K562 (cell line): ENCODE data around the gene CD3D. TPM values are rescaled to one million over a fixed set of nuclear protein-coding genes. Genes with fewer than 3 reads are reported as not detected.

ENCODE experiments used
- ATF3 ChIP-seq, 2 experiments: fragments of 450-650 bp in 1 of 2; sonication (generic) in 1 of 2; formaldehyde crosslinking in 1 of 2; IDR thresholded peaks in 1 of 2; conservative IDR thresholded peaks in 1 of 2; 2 replicates each; pipeline versions ENCODE4 v1.6.1 to v1.8.1; 2016 to 2023; ENCODE audit warnings: mild to moderate bottlenecking in 2 of 2, moderate library complexity in 2 of 2, inconsistent platforms in 1 of 2, missing genetic modification reagents in 1 of 2
- CEBPB ChIP-seq: fragments of 450-650 bp; IDR thresholded peaks from 2 replicates; pipeline ENCODE4 v1.6.1; 2016; ENCODE audit warnings: missing genetic modification characterization, missing compliant biosample characterization
- CHD4 ChIP-seq: fragments of 200-600 bp; sonication (generic); IDR thresholded peaks from 3 replicates; pipeline ENCODE4 v1.6.1; 2012; ENCODE audit warnings: low read depth, mild to moderate bottlenecking, mixed read lengths, low read length, inconsistent platforms; ENCODE audit not compliant: insufficient read depth, insufficient replicate concordance, poor library complexity, severe bottlenecking
- IRF9 ChIP-seq: fragments of 450-650 bp; IDR thresholded peaks from 2 replicates; pipeline ENCODE4 v1.6.1; 2016; ENCODE audit warnings: missing biosample characterization, missing genetic modification characterization
- MGA ChIP-seq: fragments of 450-650 bp; IDR thresholded peaks from 2 replicates; pipeline ENCODE4 v1.6.1; 2016; ENCODE audit warnings: mild to moderate bottlenecking, moderate library complexity
- polyA plus RNA-seq, 8 experiments: library from polyadenylated mRNA; depleted of rRNA in 4 of 8; stranded (reverse) in 5 of 8; unstranded in 3 of 8; fragments of >200 nt; fragmentation: Nextera tagmentation in 2 of 8; fragmentation: Illumina TruSeq in 1 of 8; extraction: Ambion mirVana in 2 of 8; extraction: Trizol in 1 of 8; gene quantifications; 2 replicates each; pipeline versions ENCODE4 v1.2.1 to v1.2.3, GENCODE V29; 2011 to 2014; ENCODE audit warnings: inconsistent platforms in 1 of 8, missing spikeins in 1 of 8
- total RNA-seq, 7 experiments: library from RNA; depleted of rRNA in 6 of 7; stranded (reverse); fragments of >200 nt in 6 of 7; fragmentation: Illumina TruSeq in 2 of 7; extraction: Trizol in 2 of 7; gene quantifications; 2 replicates each; pipeline versions ENCODE4 v1.2.1 to v1.2.3, GENCODE V29; 2011 to 2021; ENCODE audit warnings: low replicate concordance in 1 of 7

CD3D gene
- total and polyA plus RNA-seq, 9 of the 15 experiments (the other 6 are each of a cell fraction or from before 2014, with no cell fraction given), result 36.2 to 238 (median 67.1) TPM

- TF ChIP-seq MGA (no peak), IRF9 (tag) (0 out of 2 replicates have a peak, but pooled peaks have one; percentile 54), CEBPB (tag) (peak; percentile 78), ATF3 (IDR thresholded peaks at IDR 0.05) (peak; percentile 87), ATF3 (CRISPR knock-in tag; conservative IDR thresholded peaks at IDR 0.05) (no peak), CHD4 (no peak)
These were observed 31.4 kb upstream of the CD3D start (continued) for GRCh38 chr11:118373871-118374270.
